PC-3 (cell line): ENCODE measurements around the gene WDR27.

Experiments used
- CTCF ChIP-seq: fragments of 300-600 bp; sonication (generic); conservative IDR thresholded peaks from 2 replicates; pipeline ENCODE4 v1.5.1; 2017; ENCODE audit warnings: antibody characterized with exemption, low read depth, mild to moderate bottlenecking, low read length
- EZH2 ChIP-seq: fragments of 300-600 bp; sonication (generic); IDR thresholded peaks from one replicate; pipeline ENCODE4 v1.6.1; 2017; ENCODE audit warnings: antibody characterized with exemption, mild to moderate bottlenecking, low read length; ENCODE audit not compliant: unreplicated experiment
- EZH2phosphoT487 ChIP-seq: fragments of 300-600 bp; sonication (generic); IDR thresholded peaks from 2 replicates; pipeline ENCODE4 v1.6.1; 2018; ENCODE audit warnings: mild to moderate bottlenecking, antibody characterized with exemption, low read length, borderline replicate concordance

- TF ChIP-seq CTCF = no peak
- TF ChIP-seq EZH2 = no peak
- no peak for TF ChIP-seq EZH2phosphoT487
These were observed 35.4 kb downstream of the WDR27 start for GRCh38 chr6:169666441-169666840.
